Activated T-helper 1 cell treated with Interleukin-2 at 50 U/mL for 16 hours (primary cell): ENCODE measurements around the gene SCN5A.

ENCODE experiments used
- DNase-seq: peaks from one replicate; pipeline ENCODE4 v3.0.0-alpha.2; 2020; ENCODE audit warnings: low read depth

The SCN5A gene

GRCh38 chr3:38599886-38600285 lies 49.6 kb downstream of the SCN5A start:
- no peak for DNase-seq

- DNase-seq = no peak
Measured at GRCh38 chr3:38598791-38599190, 50.7 kb downstream of the SCN5A start.

GRCh38 chr3:38597502-38598060 lies 51.9 kb downstream of the SCN5A start:
- no peak for DNase-seq

- DNase-seq = no peak
Measured at GRCh38 chr3:38595393-38595792, 54.1 kb downstream of the SCN5A start.

- no peak for DNase-seq
Measured at GRCh38 chr3:38590521-38590920, 59.0 kb downstream of the SCN5A start.

- DNase-seq = no peak
Measured at GRCh38 chr3:38588995-38589937, 60.2 kb downstream of the SCN5A start.

GRCh38 chr3:38588371-38588971 lies 61.0 kb downstream of the SCN5A start:
- DNase-seq = no peak

GRCh38 chr3:38587548-38588131 lies 61.8 kb downstream of the SCN5A start:
- no peak for DNase-seq

GRCh38 chr3:38586546-38587520 lies 62.7 kb downstream of the SCN5A start:
- DNase-seq = no peak

GRCh38 chr3:38585791-38586420 lies 63.6 kb downstream of the SCN5A start:
- DNase-seq = no peak

GRCh38 chr3:38583688-38584087 lies 65.8 kb downstream of the SCN5A start:
- DNase-seq = no peak

- no peak for DNase-seq
Measured at GRCh38 chr3:38582941-38583645, 66.4 kb downstream of the SCN5A start.

GRCh38 chr3:38582316-38582715 lies 67.2 kb downstream of the SCN5A start:
- DNase-seq = no peak

GRCh38 chr3:38581774-38582173 lies 67.7 kb downstream of the SCN5A start:
- no peak for DNase-seq

- DNase-seq = no peak
Measured at GRCh38 chr3:38580450-38581382, 68.8 kb downstream of the SCN5A start.

- no peak for DNase-seq
Measured at GRCh38 chr3:38579551-38580449, 69.7 kb downstream of the SCN5A start.

- no peak for DNase-seq
Measured at GRCh38 chr3:38579141-38579540, 70.3 kb downstream of the SCN5A start.

GRCh38 chr3:38578551-38578950 lies 70.9 kb downstream of the SCN5A start:
- no peak for DNase-seq
